HCT116 (cell line): ENCODE data around the gene SARS2.

ENCODE experiments used
- CEBPB ChIP-seq: IDR thresholded peaks from 2 replicates; pipeline ENCODE4 v1.6.1; 2012; ENCODE audit warnings: low read depth
- EZH2phosphoT487 ChIP-seq: fragments of 200-600 bp; IDR thresholded peaks from 2 replicates; pipeline ENCODE4 v1.6.1; 2018; ENCODE audit warnings: antibody characterized with exemption, borderline replicate concordance
- FOSL1 ChIP-seq: IDR thresholded peaks from 2 replicates; pipeline ENCODE4 v1.6.1; 2012; ENCODE audit warnings: low read depth
- POLR2A ChIP-seq: IDR thresholded peaks from 2 replicates; pipeline ENCODE4 v1.7.0; 2011; ENCODE audit warnings: borderline replicate concordance; ENCODE audit not compliant: insufficient read depth, insufficient read length; ENCODE audit errors: extremely low read depth
- POLR2AphosphoS5 ChIP-seq: IDR thresholded peaks from 2 replicates; pipeline ENCODE4 v1.6.1; 2011; ENCODE audit warnings: mild to moderate bottlenecking, low read depth, low read length, moderate library complexity
- RAD21 ChIP-seq: IDR thresholded peaks from 2 replicates; pipeline ENCODE4 v1.6.1; 2012; ENCODE audit warnings: low read depth, mild to moderate bottlenecking
- TCF7L2 ChIP-seq: IDR thresholded peaks from 2 replicates; pipeline ENCODE4 v1.7.0; 2011; ENCODE audit warnings: borderline replicate concordance, inconsistent platforms; ENCODE audit not compliant: insufficient read depth, insufficient read length; ENCODE audit errors: extremely low read depth
- ZFX ChIP-seq: fragments of 450-650 bp; IDR thresholded peaks from 2 replicates; pipeline ENCODE4 v1.6.1; 2017
- TF ChIP-seq, protein P1 (sequence below), 3 experiments: fragments of 200-600 bp in 1 of 3; sonication (generic) in 1 of 3; IDR thresholded peaks in 2 of 3; conservative IDR thresholded peaks in 1 of 3; 2 replicates each; pipeline ENCODE4 v1.5.1; 2012 to 2017; ENCODE audit warnings: low read depth in 2 of 3, low read length in 2 of 3, antibody characterized with exemption in 1 of 3, borderline replicate concordance in 1 of 3, control low read depth in 1 of 3, mild to moderate bottlenecking in 1 of 3, mixed read lengths in 1 of 3, mixed run types in 1 of 3, moderate library complexity in 1 of 3; ENCODE audit not compliant: insufficient read depth in 1 of 3
- TF ChIP-seq, protein P2 (sequence below): IDR thresholded peaks from 2 replicates; pipeline ENCODE4 v1.6.1; 2012
- TF ChIP-seq, protein P3 (sequence below): IDR thresholded peaks from 2 replicates; pipeline ENCODE4 v1.6.1; 2012

DNA sequence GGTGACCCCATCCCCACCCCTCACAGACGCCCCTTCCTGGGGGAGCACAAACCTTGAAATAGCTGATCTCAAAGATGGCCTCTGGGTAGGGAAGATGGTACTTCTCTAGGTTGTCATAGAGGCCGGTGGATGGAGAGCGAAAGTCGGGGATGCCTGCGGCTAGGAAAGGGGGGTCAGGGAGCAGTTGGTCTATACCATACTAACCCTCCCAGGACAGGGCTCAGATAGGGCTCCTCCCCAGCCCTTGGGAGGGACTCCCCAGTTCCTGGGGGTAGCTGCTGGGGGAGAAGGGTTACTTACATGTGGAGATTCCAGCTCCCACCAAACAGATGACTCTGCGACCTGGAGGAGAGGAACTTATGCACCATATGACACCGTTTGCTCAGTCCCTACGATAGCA lies 40.8 kb downstream of the SARS2 start:
- TF ChIP-seq, protein P1, sequence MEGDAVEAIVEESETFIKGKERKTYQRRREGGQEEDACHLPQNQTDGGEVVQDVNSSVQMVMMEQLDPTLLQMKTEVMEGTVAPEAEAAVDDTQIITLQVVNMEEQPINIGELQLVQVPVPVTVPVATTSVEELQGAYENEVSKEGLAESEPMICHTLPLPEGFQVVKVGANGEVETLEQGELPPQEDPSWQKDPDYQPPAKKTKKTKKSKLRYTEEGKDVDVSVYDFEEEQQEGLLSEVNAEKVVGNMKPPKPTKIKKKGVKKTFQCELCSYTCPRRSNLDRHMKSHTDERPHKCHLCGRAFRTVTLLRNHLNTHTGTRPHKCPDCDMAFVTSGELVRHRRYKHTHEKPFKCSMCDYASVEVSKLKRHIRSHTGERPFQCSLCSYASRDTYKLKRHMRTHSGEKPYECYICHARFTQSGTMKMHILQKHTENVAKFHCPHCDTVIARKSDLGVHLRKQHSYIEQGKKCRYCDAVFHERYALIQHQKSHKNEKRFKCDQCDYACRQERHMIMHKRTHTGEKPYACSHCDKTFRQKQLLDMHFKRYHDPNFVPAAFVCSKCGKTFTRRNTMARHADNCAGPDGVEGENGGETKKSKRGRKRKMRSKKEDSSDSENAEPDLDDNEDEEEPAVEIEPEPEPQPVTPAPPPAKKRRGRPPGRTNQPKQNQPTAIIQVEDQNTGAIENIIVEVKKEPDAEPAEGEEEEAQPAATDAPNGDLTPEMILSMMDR (IDR thresholded peaks at IDR 0.05 in 2 of 3, conservative IDR thresholded peaks at IDR 0.05 in 1 of 3; ENCODE audit: borderline replicate concordance in 1 of 3, insufficient read depth in 1 of 3, low read depth in 2 of 3, low read length in 2 of 3), result no peak
- TF ChIP-seq EZH2phosphoT487, result no peak
- no peak for TF ChIP-seq TCF7L2
- TF ChIP-seq, protein P2, sequence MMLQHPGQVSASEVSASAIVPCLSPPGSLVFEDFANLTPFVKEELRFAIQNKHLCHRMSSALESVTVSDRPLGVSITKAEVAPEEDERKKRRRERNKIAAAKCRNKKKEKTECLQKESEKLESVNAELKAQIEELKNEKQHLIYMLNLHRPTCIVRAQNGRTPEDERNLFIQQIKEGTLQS, result no peak
- TF ChIP-seq ZFX, result no peak
- TF ChIP-seq, protein P3, sequence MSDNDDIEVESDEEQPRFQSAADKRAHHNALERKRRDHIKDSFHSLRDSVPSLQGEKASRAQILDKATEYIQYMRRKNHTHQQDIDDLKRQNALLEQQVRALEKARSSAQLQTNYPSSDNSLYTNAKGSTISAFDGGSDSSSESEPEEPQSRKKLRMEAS, result no peak
- no peak for TF ChIP-seq POLR2A
- no peak for TF ChIP-seq RAD21
- TF ChIP-seq CEBPB, result no peak
- no peak for TF ChIP-seq FOSL1
- no peak for TF ChIP-seq POLR2AphosphoS5
